Trophoblast cell (in vitro differentiated cells and primary cell): Measurements from ENCODE around the gene SETX.

Experiments used
- DNase-seq, 2 donors: peaks; one replicate each; pipeline ENCODE4 v3.0.0-alpha.2; 2016
- H2AFZ ChIP-seq: 2 replicates; pipeline ENCODE4 v1.6.1; 2013; ENCODE audit warnings: low read length, moderate library complexity, mild to moderate bottlenecking; ENCODE audit not compliant: insufficient read depth, poor library complexity
- H2AK5ac ChIP-seq: 2 replicates; pipeline ENCODE4 v1.6.1; 2013; ENCODE audit warnings: mild to moderate bottlenecking, low read length
- H2BK120ac ChIP-seq: 2 replicates; pipeline ENCODE4 v1.6.1; 2013; ENCODE audit warnings: low read length, mild to moderate bottlenecking, moderate library complexity; ENCODE audit not compliant: insufficient read depth, poor library complexity
- H2BK12ac ChIP-seq: 2 replicates; pipeline ENCODE4 v1.6.1; 2013; ENCODE audit warnings: mild to moderate bottlenecking, low read length, moderate library complexity
- H2BK5ac ChIP-seq: 2 replicates; pipeline ENCODE4 v1.6.1; 2013; ENCODE audit warnings: low read length, low read depth, moderate library complexity, mild to moderate bottlenecking; ENCODE audit not compliant: poor library complexity
- H3K14ac ChIP-seq: 2 replicates; pipeline ENCODE4 v1.6.1; 2013; ENCODE audit warnings: mild to moderate bottlenecking, low read length
- H3K18ac ChIP-seq: 2 replicates; pipeline ENCODE4 v1.6.1; 2013; ENCODE audit warnings: mild to moderate bottlenecking, low read length
- H3K23ac ChIP-seq: 2 replicates; pipeline ENCODE4 v1.6.1; 2013; ENCODE audit warnings: low read length
- H3K27ac ChIP-seq: 2 replicates; pipeline ENCODE4 v1.5.1; 2013; ENCODE audit warnings: low read depth, mild to moderate bottlenecking, inconsistent platforms, low read length, moderate library complexity
- H3K27me3 ChIP-seq: 2 replicates; pipeline ENCODE4 v1.6.1; 2013; ENCODE audit warnings: inconsistent platforms, mild to moderate bottlenecking, low read length, moderate library complexity; ENCODE audit not compliant: insufficient read depth
- H3K36me3 ChIP-seq, 2 experiments: 1 replicate in 1 of 2; 2 replicates in 1 of 2; pipeline ENCODE4 v1.6.1; 2013; ENCODE audit warnings: low read length in 2 of 2, mild to moderate bottlenecking in 2 of 2, moderate library complexity in 1 of 2; ENCODE audit not compliant: insufficient read depth in 2 of 2, control insufficient read depth in 1 of 2
- H3K4ac ChIP-seq: 2 replicates; pipeline ENCODE4 v1.6.1; 2013; ENCODE audit warnings: low read depth, mild to moderate bottlenecking, low read length, moderate library complexity
- H3K4me1 ChIP-seq, 2 experiments: 1 replicate in 1 of 2; 2 replicates in 1 of 2; pipeline ENCODE4 v1.6.1; 2013; ENCODE audit warnings: low read length in 2 of 2, mild to moderate bottlenecking in 2 of 2, moderate library complexity in 1 of 2; ENCODE audit not compliant: insufficient read depth in 2 of 2, control insufficient read depth in 1 of 2
- H3K4me2 ChIP-seq: 2 replicates; pipeline ENCODE4 v1.6.1; 2013; ENCODE audit warnings: inconsistent platforms, mild to moderate bottlenecking, low read length, moderate library complexity
- H3K4me3 ChIP-seq: 2 replicates; pipeline ENCODE4 v1.5.1; 2013; ENCODE audit warnings: mild to moderate bottlenecking, low read depth, low read length, inconsistent platforms
- H3K79me1 ChIP-seq: one replicate; pipeline ENCODE4 v1.6.1; 2013; ENCODE audit warnings: low read length
- H3K79me2 ChIP-seq: 2 replicates; pipeline ENCODE4 v1.6.1; 2013; ENCODE audit warnings: low read length, mild to moderate bottlenecking; ENCODE audit not compliant: control insufficient read depth, insufficient read depth, poor library complexity
- H3K9ac ChIP-seq: 2 replicates; pipeline ENCODE4 v1.6.1; 2013; ENCODE audit warnings: mild to moderate bottlenecking, low read length
- H3K9me3 ChIP-seq: 2 replicates; pipeline ENCODE4 v1.6.1; 2013; ENCODE audit warnings: low read depth, mild to moderate bottlenecking, control low read depth, inconsistent platforms, low read length; ENCODE audit not compliant: insufficient read depth
- H4K12ac ChIP-seq: 2 replicates; pipeline ENCODE4 v1.6.1; 2013; ENCODE audit warnings: low read depth, mild to moderate bottlenecking, low read length, moderate library complexity
- H4K8ac ChIP-seq: 2 replicates; pipeline ENCODE4 v1.6.1; 2013; ENCODE audit warnings: low read depth, mild to moderate bottlenecking, low read length, moderate library complexity
- H4K91ac ChIP-seq: one replicate; pipeline ENCODE4 v1.6.1; 2013; ENCODE audit warnings: low read depth, mild to moderate bottlenecking, low read length, moderate library complexity
- WGBS: extraction: QIAGEN DNeasy Blood & Tissue Kit; methylation state at CpG from one replicate; pipeline ENCODE4 v1.1.7; 2013; ENCODE audit warnings: missing lambda C conversion rate; ENCODE audit not compliant: insufficient read length, insufficient coverage; ENCODE audit errors: extremely low coverage; 5-methylcytosine and 5-hydroxymethylcytosine counted together

Gene SETX

DNA sequence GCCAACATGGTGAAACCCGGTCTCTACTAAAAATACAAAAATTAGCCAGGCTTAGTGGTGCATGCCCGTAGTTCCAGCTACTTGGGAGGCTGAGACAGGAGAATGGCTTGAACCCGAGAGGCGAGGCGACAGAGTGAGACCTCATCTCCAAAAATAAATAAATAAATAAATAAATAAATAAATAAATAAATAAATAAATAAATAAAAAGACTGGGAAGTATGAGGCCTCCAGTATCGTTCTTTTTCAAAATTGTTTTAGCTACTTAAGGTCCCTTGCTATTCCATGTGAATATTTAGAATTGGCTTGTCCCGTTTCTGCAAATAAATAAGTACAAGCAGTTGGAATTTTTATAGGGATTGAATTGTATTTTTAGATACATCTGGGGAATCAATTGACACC, 3.0 kb upstream of the SETX start:
- Histone ChIP-seq H4K12ac (no peak overlapping the region), H3K14ac (no peak overlapping the region), H3K27ac (no peak overlapping the region), H3K9me3 (no peaks in the 10 kb centered on the region), H3K27me3 (no peaks in the 10 kb centered on the region), H4K91ac (no peak overlapping the region), H3K4me1 (peaks cover 5 to 6% of the 10 kb centered on the region in 2 experiments), H3K23ac (no peak overlapping the region), H3K79me2 (peaks cover 8% of the 10 kb centered on the region), H2BK12ac (no peak overlapping the region), H3K79me1 (peaks cover 8% of the 10 kb centered on the region), H3K4ac (no peak overlapping the region), H3K18ac (no peak overlapping the region), H2BK120ac (no peak overlapping the region), H3K36me3 (peaks cover 0 to 6% of the 10 kb centered on the region in 2 experiments), H2AFZ (no peak overlapping the region), H3K4me2 (no peak overlapping the region), H2AK5ac (no peak overlapping the region), H2BK5ac (no peak overlapping the region), H4K8ac (no peak overlapping the region), H3K4me3 (no peak overlapping the region), H3K9ac (no peak overlapping the region)
- WGBS = no CpG with 5 or more reads among the region's 7 CpGs
- no peak for DNase-seq

DNA sequence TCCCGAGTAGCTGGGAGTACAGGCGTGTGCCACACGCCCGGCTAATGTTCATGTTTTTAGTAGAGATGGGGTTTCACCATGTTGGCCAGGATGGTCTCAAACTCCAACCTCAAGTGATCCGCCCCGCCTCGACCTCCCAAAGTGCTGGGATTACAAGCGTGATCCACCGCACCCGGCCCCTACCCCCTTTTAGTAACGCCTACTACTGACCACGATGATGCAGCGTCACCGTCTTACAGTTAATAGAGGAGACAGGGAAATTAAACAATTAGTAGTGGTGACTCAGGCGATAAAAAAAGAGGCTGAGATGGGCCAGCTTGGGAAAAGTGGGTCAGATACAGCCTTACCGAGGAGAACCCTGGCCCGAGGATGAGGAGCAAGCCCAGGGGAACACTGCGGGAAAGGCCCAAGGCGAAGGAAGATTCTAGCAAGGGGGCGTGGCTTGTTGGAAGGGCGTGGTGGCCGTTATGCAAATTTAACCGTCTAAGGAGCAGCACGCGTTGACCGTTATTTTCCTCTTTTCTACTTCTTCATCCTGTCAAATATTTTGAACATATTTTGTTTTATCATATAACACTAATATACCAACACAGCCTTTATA, 1.6 kb upstream of the SETX start:
- H3K23ac ChIP-seq = no peak overlapping the region
- H4K12ac ChIP-seq = no peak overlapping the region
- no peak overlapping the region for H3K4ac ChIP-seq
- no peak overlapping the region for H3K14ac ChIP-seq
- no peak for DNase-seq
- H3K27me3 ChIP-seq = no peaks in the 10 kb centered on the region
- no peak overlapping the region for H2BK12ac ChIP-seq
- H2BK5ac ChIP-seq = no peak overlapping the region
- no peak overlapping the region for H3K27ac ChIP-seq
- H3K36me3 ChIP-seq = peaks cover 2 to 11% of the 10 kb centered on the region in 2 experiments
- no peak overlapping the region for H4K91ac ChIP-seq
- no peak overlapping the region for H3K4me3 ChIP-seq
- H3K18ac ChIP-seq = no peak overlapping the region
- peaks cover 8% of the 10 kb centered on the region for H3K79me2 ChIP-seq
- H3K9ac ChIP-seq = no peak overlapping the region
- H2AK5ac ChIP-seq = no peak overlapping the region
- no peak overlapping the region for H3K4me2 ChIP-seq
- no peaks in the 10 kb centered on the region for H3K9me3 ChIP-seq
- no CpG with 5 or more reads among the region's 26 CpGs for WGBS
- no peak overlapping the region for H4K8ac ChIP-seq
- H2AFZ ChIP-seq = no peak overlapping the region
- H2BK120ac ChIP-seq = no peak overlapping the region
- peaks cover 5 to 6% of the 10 kb centered on the region in 2 experiments for H3K4me1 ChIP-seq
- peaks cover 8% of the 10 kb centered on the region for H3K79me1 ChIP-seq

DNA sequence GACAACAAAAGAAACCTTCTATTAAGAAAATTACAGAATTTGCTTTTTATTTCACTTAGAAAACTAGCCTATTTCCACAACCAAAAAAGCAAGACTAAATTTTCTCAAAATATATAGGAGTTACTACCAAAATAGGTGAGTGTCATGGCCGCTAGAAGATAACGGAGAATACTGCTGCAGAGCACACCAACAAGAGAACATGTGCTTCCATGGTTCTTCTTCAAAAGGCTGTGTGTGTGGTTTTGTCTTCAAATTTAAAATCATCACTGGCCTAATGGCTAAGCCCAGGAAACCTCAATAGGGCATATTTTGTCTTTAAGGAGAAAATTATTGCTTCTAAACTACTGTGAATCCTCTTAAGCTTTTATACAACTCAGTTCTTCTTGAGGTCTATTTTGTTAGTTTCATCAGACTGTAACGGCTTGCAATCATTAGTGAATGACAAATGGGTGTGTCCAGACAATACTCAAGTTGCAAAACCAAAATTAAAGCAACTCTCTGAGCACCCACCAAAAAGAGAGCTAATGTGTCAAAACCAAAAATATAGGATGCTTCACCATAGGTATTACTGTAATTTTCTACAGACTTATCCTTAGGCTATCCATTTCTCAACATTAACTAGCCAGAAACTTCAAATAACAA, 3.3 kb downstream of the SETX start:
- Histone ChIP-seq H3K4me2 (no peak overlapping the region), H3K23ac (no peak overlapping the region), H3K36me3 (peaks cover 21 to 36% of the 10 kb centered on the region in 2 experiments), H4K12ac (no peak overlapping the region), H3K4ac (no peak overlapping the region), H3K79me1 (peaks cover 8% of the 10 kb centered on the region), H2AK5ac (no peak overlapping the region), H3K4me1 (peaks cover 5 to 6% of the 10 kb centered on the region in 2 experiments), H3K14ac (no peak overlapping the region), H3K9me3 (peaks cover 2% of the 10 kb centered on the region), H3K79me2 (peaks cover 8% of the 10 kb centered on the region), H3K27ac (no peak overlapping the region), H3K4me3 (no peak overlapping the region), H3K18ac (no peak overlapping the region), H4K91ac (no peak overlapping the region), H2BK5ac (no peak overlapping the region), H3K27me3 (no peaks in the 10 kb centered on the region), H4K8ac (no peak overlapping the region), H2AFZ (no peak overlapping the region), H2BK120ac (no peak overlapping the region), H2BK12ac (no peak overlapping the region), H3K9ac (no peak overlapping the region)
- no peak for DNase-seq
- WGBS = no CpG with 5 or more reads among the region's 3 CpGs

DNA sequence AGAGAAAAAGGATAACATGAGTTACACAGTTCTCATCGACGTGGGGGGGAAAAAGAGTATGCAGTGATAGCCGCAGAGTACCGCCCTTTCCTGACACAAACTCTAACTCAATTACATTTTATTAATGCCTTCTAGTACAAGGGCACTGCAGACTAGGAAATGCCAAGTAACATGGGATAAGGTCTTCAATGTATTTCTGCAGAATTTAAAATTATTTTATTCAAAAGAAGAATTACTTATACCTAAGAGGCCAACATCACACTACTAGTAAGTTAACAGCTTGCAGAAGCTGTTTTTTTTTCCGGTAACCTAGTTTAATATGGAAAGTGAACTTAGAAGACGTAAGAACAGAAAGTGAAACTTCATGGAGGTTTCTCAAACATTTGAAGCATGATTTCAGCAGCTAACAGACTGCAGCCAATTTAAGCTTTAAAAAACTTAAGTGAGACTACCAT, 3.9 kb downstream of the SETX start:
- Histone ChIP-seq H3K4me3 (no peak overlapping the region), H2BK120ac (no peak overlapping the region), H3K36me3 (peaks cover 21 to 37% of the 10 kb centered on the region in 2 experiments), H4K8ac (no peak overlapping the region), H3K4me1 (peaks cover 5 to 6% of the 10 kb centered on the region in 2 experiments), H3K4ac (no peak overlapping the region), H3K23ac (no peak overlapping the region), H2AK5ac (no peak overlapping the region), H3K9ac (no peak overlapping the region), H3K79me1 (peaks cover 8% of the 10 kb centered on the region), H3K27me3 (no peaks in the 10 kb centered on the region), H2BK12ac (no peak overlapping the region), H3K14ac (no peak overlapping the region), H3K4me2 (no peak overlapping the region), H2AFZ (no peak overlapping the region), H4K91ac (no peak overlapping the region), H3K27ac (no peak overlapping the region), H4K12ac (no peak overlapping the region), H3K18ac (no peak overlapping the region), H2BK5ac (no peak overlapping the region), H3K79me2 (peaks cover 8% of the 10 kb centered on the region), H3K9me3 (peaks cover 2% of the 10 kb centered on the region)
- no CpG with 5 or more reads among the region's 6 CpGs for WGBS
- DNase-seq = no peak
